ENCODE data around the gene NR6A1. TPM values are rescaled to one million over a fixed set of nuclear protein-coding genes. Genes with fewer than 3 reads are reported as not detected.

The NR6A1 gene
- polyA plus RNA-seq, 1 donor from 2014 or later, result 4.3 TPM

- Histone ChIP-seq H3K79me2 (replicated peaks; ENCODE audit: insufficient read depth, low read length) (no peaks in the 10 kb centered on the region), H3K4me3 (ENCODE audit: low read length) (no peak overlapping the region), H3K27me3 (ENCODE audit: insufficient read depth, low read depth, low read length) (peaks cover 5% of the 10 kb centered on the region), H2AFZ (ENCODE audit: low read depth, low read length) (no peak overlapping the region), H3K4me2 (ENCODE audit: low read length) (no peak overlapping the region), H4K20me1 (ENCODE audit: insufficient read depth) (no peaks in the 10 kb centered on the region), H3K9ac (ENCODE audit: low read length) (no peak overlapping the region), H3K27ac (ENCODE audit: low read length) (no peak overlapping the region), H3K9me2 (ENCODE audit: insufficient read depth, low read length) (no peaks in the 10 kb centered on the region), H3K9me3 (ENCODE audit: low read length) (no peaks in the 10 kb centered on the region), H3F3A (ENCODE audit: insufficient read depth, low read length, poor library complexity, severe bottlenecking) (no peaks in the 10 kb centered on the region), H3K36me3 (ENCODE audit: insufficient read depth, low read length) (no peaks in the 10 kb centered on the region)
- TF ChIP-seq TAF1 (IDR thresholded peaks at IDR 0.05; ENCODE audit: low read depth) (no peak), REST (IDR thresholded peaks at IDR 0.05; ENCODE audit: borderline replicate concordance) (no peak), EP300 (conservative IDR thresholded peaks at IDR 0.05; ENCODE audit: poor library complexity, severe bottlenecking) (no peak)
Observed at GRCh38 chr9:124496075-124496449, 275.0 kb downstream of the NR6A1 start.

DNA sequence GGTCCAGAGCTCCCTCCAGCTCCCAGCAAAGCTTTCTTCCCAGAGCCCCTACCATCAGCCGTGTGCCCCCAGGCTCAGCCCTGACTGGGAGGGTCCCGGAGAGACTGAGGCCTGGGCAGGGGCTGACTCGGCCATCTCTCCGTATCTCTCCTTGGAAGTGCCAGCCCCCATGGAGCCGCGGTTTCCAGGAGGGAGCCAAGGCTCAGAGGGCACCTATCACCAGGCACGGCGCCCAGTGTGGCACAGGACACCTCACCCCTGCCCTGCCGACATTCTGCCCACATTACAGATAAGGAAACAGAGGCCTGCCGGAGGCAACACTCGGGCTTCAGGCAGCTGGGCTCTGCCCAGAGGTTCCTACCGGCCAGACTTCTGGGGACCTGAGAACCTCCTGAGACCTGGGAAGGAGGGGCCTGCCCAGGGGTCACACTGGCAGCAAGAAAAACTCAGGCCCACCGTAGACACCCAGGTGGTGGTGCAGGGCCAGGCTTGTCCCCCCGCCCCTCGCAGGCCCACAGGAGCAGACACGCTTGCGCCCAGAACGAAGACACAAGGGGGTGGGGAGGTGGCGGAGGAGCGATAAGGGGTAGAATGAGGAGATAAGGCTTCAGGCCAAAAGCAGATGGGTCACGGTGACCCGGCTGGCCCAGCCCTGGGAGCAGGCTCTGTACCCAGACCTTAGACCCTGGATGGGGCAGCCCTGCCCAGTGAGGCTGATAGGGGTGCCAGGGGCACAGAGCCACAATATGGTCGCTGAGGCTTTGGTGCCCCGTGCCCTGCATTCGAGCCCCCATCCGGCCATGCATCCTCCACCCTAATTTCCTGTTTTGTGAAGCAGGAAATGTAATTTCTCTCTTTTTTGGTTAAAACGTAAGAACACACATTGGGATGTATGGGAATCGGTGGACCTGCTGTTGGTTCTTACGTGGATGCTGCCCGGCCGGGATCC lies 275.7 kb downstream of the NR6A1 start:
- H3K27me3 ChIP-seq (ENCODE audit: insufficient read depth, low read depth, low read length), result no peaks in the 10 kb centered on the region

More for the DNA sequence above, 275.7 kb downstream of the NR6A1 start:
- Histone ChIP-seq H3K4me2 (ENCODE audit: low read length) (no peak overlapping the region), H3F3A (ENCODE audit: insufficient read depth, low read length, poor library complexity, severe bottlenecking) (no peaks in the 10 kb centered on the region), H3K9me2 (ENCODE audit: insufficient read depth, low read length) (no peaks in the 10 kb centered on the region), H4K20me1 (ENCODE audit: insufficient read depth) (no peaks in the 10 kb centered on the region), H3K4me3 (ENCODE audit: low read length) (no peak overlapping the region), H3K27ac (ENCODE audit: low read length) (no peak overlapping the region), H3K36me3 (ENCODE audit: insufficient read depth, low read length) (no peaks in the 10 kb centered on the region), H3K79me2 (replicated peaks; ENCODE audit: insufficient read depth, low read length) (no peaks in the 10 kb centered on the region), H3K9me3 (ENCODE audit: low read length) (no peaks in the 10 kb centered on the region), H2AFZ (ENCODE audit: low read depth, low read length) (no peak overlapping the region), H3K9ac (ENCODE audit: low read length) (no peak overlapping the region)
- TF ChIP-seq, protein P1, sequence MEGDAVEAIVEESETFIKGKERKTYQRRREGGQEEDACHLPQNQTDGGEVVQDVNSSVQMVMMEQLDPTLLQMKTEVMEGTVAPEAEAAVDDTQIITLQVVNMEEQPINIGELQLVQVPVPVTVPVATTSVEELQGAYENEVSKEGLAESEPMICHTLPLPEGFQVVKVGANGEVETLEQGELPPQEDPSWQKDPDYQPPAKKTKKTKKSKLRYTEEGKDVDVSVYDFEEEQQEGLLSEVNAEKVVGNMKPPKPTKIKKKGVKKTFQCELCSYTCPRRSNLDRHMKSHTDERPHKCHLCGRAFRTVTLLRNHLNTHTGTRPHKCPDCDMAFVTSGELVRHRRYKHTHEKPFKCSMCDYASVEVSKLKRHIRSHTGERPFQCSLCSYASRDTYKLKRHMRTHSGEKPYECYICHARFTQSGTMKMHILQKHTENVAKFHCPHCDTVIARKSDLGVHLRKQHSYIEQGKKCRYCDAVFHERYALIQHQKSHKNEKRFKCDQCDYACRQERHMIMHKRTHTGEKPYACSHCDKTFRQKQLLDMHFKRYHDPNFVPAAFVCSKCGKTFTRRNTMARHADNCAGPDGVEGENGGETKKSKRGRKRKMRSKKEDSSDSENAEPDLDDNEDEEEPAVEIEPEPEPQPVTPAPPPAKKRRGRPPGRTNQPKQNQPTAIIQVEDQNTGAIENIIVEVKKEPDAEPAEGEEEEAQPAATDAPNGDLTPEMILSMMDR (IDR thresholded peaks at IDR 0.05; ENCODE audit: poor library complexity, severe bottlenecking), result no peak
- no peak for TF ChIP-seq REST (IDR thresholded peaks at IDR 0.05; ENCODE audit: borderline replicate concordance)
- TF ChIP-seq TAF1 (IDR thresholded peaks at IDR 0.05; ENCODE audit: low read depth), result no peak
- no peak for TF ChIP-seq EP300 (conservative IDR thresholded peaks at IDR 0.05; ENCODE audit: poor library complexity, severe bottlenecking)
- TF ChIP-seq POLR2AphosphoS5 (IDR thresholded peaks at IDR 0.05), result no peak
- TF ChIP-seq RAD21 (conservative IDR thresholded peaks at IDR 0.05), result no peak
- no peak for TF ChIP-seq SMC3 (conservative IDR thresholded peaks at IDR 0.05; ENCODE audit: poor library complexity)
- TF ChIP-seq MXI1 (conservative IDR thresholded peaks at IDR 0.05; ENCODE audit: poor library complexity, severe bottlenecking), result no peak
- TF ChIP-seq EZH2 (IDR thresholded peaks at IDR 0.05; ENCODE audit: borderline replicate concordance, insufficient read depth, low read length, poor library complexity, severe bottlenecking), result no peak
